Kidney (tissue), 14 donors: ENCODE data around the gene ARHGAP42. TPM values are rescaled to one million over a fixed set of nuclear protein-coding genes. Genes with fewer than 3 reads are reported as not detected.

Experiments
- DNase-seq, 5 donors: peaks; one replicate each; pipeline ENCODE4 v3.0.0-alpha.2; 2013 to 2020
- FAIRE-seq: peaks from 2 replicates; lab custom pipeline; 2012; peaks lifted over from hg19 to GRCh38; lab: Jason Lieb, UNC
- H3K27ac ChIP-seq, 2 donors: one replicate each; pipeline ENCODE4 v1.7.0; 2013; ENCODE audit warnings: low read depth in 2 of 2, low read length in 2 of 2, inconsistent platforms in 1 of 2
- H3K27me3 ChIP-seq: one replicate; pipeline ENCODE4 v1.7.1; 2013; ENCODE audit warnings: low read length, inconsistent platforms; ENCODE audit not compliant: control insufficient read depth, insufficient read depth
- H3K36me3 ChIP-seq, 3 donors: one replicate each; pipeline versions ENCODE4 v1.7.0 to v1.7.1; 2013; ENCODE audit warnings: low read length in 3 of 3, control low read depth in 1 of 3, inconsistent platforms in 1 of 3; ENCODE audit not compliant: insufficient read depth in 3 of 3, control insufficient read depth in 2 of 3
- H3K4me1 ChIP-seq, 3 donors: one replicate each; pipeline versions ENCODE4 v1.7.0 to v1.7.1; 2013; ENCODE audit warnings: low read length in 3 of 3, inconsistent platforms in 1 of 3, low read depth in 1 of 3; ENCODE audit not compliant: control insufficient read depth in 2 of 3, insufficient read depth in 2 of 3
- H3K4me3 ChIP-seq, 3 donors: one replicate each; pipeline versions ENCODE4 v1.7.0 to v1.8.1; 2013; ENCODE audit warnings: low read length in 3 of 3, control low read depth in 1 of 3, inconsistent platforms in 1 of 3
- H3K9ac ChIP-seq, 3 donors: one replicate each; pipeline versions ENCODE4 v1.7.0 to v1.7.1; 2013; ENCODE audit warnings: low read length in 3 of 3, control low read depth in 1 of 3, inconsistent platforms in 1 of 3
- H3K9me3 ChIP-seq, 3 donors: one replicate each; pipeline versions ENCODE4 v1.7.0 to v1.7.1; 2013; ENCODE audit warnings: low read length in 3 of 3, control low read depth in 1 of 3, inconsistent platforms in 1 of 3; ENCODE audit not compliant: control insufficient read depth in 2 of 3, insufficient read depth in 1 of 3
- intact Hi-C: fragments of 100-400 bp; cut with DNase I; formaldehyde crosslinking; loops from one replicate; pipeline ENCODE4 v1.11.1; 2022
- polyA plus RNA-seq: library from polyadenylated mRNA; stranded (reverse); fragments of 350-450 nt; fragmentation: Illumina TruSeq; extraction: RNeasy Lipid Tissue Mini Kit (QIAGEN cat#74804); gene quantifications from one replicate; pipeline ENCODE4 v1.2.3, GENCODE V29; 2014; ENCODE audit warnings: low read depth, low replicate concordance; ENCODE audit not compliant: insufficient read depth
- total RNA-seq: library from RNA; stranded (reverse); fragmentation: NEBNext Ultra II Directional; extraction: Animal tissue kit (Norgen Biotek cat#: 25700); gene quantifications from one replicate; pipeline ENCODE4 v1.2.1, GENCODE V29; 2021
- TF ChIP-seq, protein P1 (sequence below): IDR thresholded peaks from 3 replicates; pipeline ENCODE4 v1.5.1; 2012; ENCODE audit warnings: mild to moderate bottlenecking, moderate library complexity, borderline replicate concordance; ENCODE audit not compliant: insufficient read depth; ENCODE audit errors: extremely low read depth
- donor health status: control.
- donor health status: control.
- donor health status: control.
- donor health status: control.
- donor health status: control.
- donor health status: DM: yes; HTN: yes; CAD: no.
- donor health status: Normal renal cell carcinoma (clear cell type).

ARHGAP42 gene
- total and polyA plus RNA-seq, 2 donors from 2014 or later = 4.2 to 18.9 TPM

DNA sequence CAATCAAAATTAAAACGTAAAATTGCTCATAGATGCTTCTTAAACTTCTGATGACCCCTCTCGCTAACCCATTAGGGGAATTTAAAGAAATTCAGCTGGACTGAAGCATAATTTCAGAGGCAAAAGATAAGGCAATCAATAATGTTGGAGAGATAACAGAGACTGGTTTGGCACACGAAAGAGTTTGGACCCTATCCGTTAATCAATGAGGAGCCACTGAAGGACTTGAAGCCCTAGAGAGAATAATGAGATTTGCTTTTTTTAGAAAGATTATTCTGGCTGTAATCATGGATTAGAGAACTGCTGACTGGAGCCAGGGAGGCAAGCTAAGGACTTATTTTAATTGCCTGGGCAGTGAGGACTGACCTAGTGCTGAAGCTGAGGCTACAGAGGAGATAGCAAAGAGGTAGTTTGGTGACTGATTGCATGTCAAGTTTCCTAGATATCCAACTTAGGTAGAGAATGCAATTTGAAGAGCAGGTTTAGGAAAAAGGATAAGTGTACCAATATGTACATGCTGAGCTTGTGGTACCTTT is 11.9 kb upstream of the ARHGAP42 start:
- H3K4me1 ChIP-seq = peaks cover 0 to 8% (median 0%) of the 10 kb centered on the region in 3 donors
- TF ChIP-seq, protein P1, sequence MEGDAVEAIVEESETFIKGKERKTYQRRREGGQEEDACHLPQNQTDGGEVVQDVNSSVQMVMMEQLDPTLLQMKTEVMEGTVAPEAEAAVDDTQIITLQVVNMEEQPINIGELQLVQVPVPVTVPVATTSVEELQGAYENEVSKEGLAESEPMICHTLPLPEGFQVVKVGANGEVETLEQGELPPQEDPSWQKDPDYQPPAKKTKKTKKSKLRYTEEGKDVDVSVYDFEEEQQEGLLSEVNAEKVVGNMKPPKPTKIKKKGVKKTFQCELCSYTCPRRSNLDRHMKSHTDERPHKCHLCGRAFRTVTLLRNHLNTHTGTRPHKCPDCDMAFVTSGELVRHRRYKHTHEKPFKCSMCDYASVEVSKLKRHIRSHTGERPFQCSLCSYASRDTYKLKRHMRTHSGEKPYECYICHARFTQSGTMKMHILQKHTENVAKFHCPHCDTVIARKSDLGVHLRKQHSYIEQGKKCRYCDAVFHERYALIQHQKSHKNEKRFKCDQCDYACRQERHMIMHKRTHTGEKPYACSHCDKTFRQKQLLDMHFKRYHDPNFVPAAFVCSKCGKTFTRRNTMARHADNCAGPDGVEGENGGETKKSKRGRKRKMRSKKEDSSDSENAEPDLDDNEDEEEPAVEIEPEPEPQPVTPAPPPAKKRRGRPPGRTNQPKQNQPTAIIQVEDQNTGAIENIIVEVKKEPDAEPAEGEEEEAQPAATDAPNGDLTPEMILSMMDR = no peak
- H3K9ac ChIP-seq = no peak overlapping the region
- FAIRE-seq (no peak), DNase-seq (no peak)
- no peak overlapping the region for H3K4me3 ChIP-seq
- no peak overlapping the region for H3K27ac ChIP-seq
- no peaks in the 10 kb centered on the region for H3K9me3 ChIP-seq
- no peaks in the 10 kb centered on the region for H3K27me3 ChIP-seq
- H3K36me3 ChIP-seq = no peaks in the 10 kb centered on the region
- intact Hi-C loops = no loop called here

DNA sequence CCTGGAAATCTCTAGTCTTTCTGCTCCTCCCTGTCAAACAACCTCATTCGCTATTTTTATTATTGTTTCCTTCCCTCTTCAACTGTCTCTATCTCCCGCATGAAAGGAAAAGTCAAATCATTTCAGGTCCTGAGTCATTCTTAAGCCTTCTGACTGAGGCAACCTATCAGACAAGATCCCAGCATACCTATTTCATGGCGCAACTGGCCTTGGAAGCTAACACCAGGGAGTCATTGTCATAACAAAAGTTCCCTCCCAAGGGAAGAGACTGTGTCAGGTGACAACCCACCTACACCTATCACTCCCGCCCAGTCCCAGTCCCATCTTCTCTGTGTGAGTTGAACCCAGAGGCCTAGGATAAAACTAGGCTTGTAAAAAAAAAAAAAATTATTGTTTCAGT is 10.2 kb upstream of the ARHGAP42 start:
- H3K4me3 ChIP-seq = no peak overlapping the region
- DNase-seq = no peak
- no peaks in the 10 kb centered on the region for H3K9me3 ChIP-seq
- H3K27ac ChIP-seq = no peak overlapping the region
- TF ChIP-seq, protein P1 = no peak
- H3K27me3 ChIP-seq = no peaks in the 10 kb centered on the region
- intact Hi-C loops = no loop called here
- H3K36me3 ChIP-seq = no peaks in the 10 kb centered on the region
- no peak overlapping the region for H3K9ac ChIP-seq
- FAIRE-seq = no peak
- H3K4me1 ChIP-seq = peaks cover 0 to 8% (median 0%) of the 10 kb centered on the region in 3 donors

DNA sequence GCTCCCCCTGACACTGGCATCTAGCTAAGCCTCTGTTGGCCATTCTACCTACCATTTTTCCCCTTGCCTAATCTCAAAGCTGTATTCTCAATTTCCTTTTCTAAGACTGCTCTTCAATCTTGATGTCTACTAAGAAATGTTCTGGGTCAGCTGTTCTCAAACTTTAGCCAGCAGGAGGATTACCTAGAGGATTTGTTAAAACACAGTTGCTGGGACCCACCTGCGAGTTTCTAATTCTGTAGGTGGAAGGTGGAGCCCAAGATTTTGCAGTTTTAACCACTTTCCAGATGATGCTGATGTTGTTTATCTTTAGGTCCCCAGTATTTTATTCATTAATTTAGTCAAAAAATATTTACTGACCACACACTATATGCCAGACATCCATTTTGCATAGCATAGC is 9.3 kb upstream of the ARHGAP42 start:
- Histone ChIP-seq H3K4me1 (peaks cover 0 to 3% (median 0%) of the 10 kb centered on the region in 3 donors), H3K27ac (no peak overlapping the region), H3K4me3 (no peak overlapping the region), H3K9me3 (no peaks in the 10 kb centered on the region), H3K36me3 (no peaks in the 10 kb centered on the region), H3K9ac (no peak overlapping the region), H3K27me3 (no peaks in the 10 kb centered on the region)
- intact Hi-C loops = no loop called here
- no peak for FAIRE-seq
- no peak for DNase-seq
- TF ChIP-seq, protein P1 = no peak

DNA sequence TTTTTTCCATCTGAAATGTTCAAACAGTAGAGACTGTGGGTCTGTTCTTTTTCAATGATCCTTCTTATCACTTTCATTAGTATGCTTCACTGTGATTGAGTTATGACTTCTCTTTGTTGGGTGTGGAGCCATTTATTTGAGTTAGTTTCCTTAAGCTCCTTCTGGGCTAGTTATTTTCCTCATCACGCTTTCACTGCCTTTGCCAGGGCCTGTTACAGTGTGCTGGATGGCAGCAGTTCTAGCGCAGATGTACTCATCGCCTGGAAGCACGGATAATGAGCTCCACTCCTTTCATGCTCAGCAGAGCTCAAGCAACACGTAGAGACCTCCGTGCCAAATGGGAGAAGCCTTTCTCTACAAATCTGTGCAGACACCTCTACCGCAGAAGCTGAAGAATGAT is 7.0 kb upstream of the ARHGAP42 start:
- Histone ChIP-seq H3K4me3 (no peak overlapping the region), H3K27me3 (no peaks in the 10 kb centered on the region), H3K9me3 (no peaks in the 10 kb centered on the region), H3K36me3 (no peaks in the 10 kb centered on the region), H3K9ac (no peak overlapping the region), H3K27ac (no peak overlapping the region), H3K4me1 (no peaks in the 10 kb centered on the region)
- FAIRE-seq = no peak
- TF ChIP-seq, protein P1 = no peak
- DNase-seq = no peak
- intact Hi-C loops = no loop called here
